Natural killer cell (primary cell): ENCODE measurements around the gene PRDM7. TPM values are rescaled to one million over a fixed set of nuclear protein-coding genes. Genes with fewer than 3 reads are reported as not detected.
"Not testable (repeated sequence)": the region's sequence is repeated elsewhere in the genome, so short reads cannot be mapped to it uniquely, and the experiment has no call there.

ENCODE experiments used
- ATAC-seq, 3 donors: fragments of 150-1000 bp in 2 of 3; fragments of 200-7000 bp in 1 of 3; cut with Tn5 transposase; 1 replicate in 1 of 3; 2 replicates in 2 of 3; pipeline ENCODE4 v1.10.0; 2021; ENCODE audit warnings: mild to moderate bottlenecking in 2 of 3, moderate library complexity in 2 of 3
- DNase-seq, 2 donors: peaks; one replicate each; pipeline versions ENCODE4 v3.0.0 to v3.0.0-alpha.2; 2013 to 2021; ENCODE audit warnings: mixed read lengths in 1 of 2
- H3K27ac ChIP-seq: one replicate; pipeline ENCODE4 v1.5.1; 2013; ENCODE audit warnings: mild to moderate bottlenecking, low read length
- H3K27me3 ChIP-seq: one replicate; pipeline ENCODE4 v1.6.1; 2013; ENCODE audit warnings: low read length; ENCODE audit not compliant: control insufficient read depth, insufficient read depth
- H3K36me3 ChIP-seq: one replicate; pipeline ENCODE4 v1.6.1; 2013; ENCODE audit warnings: low read length; ENCODE audit not compliant: control insufficient read depth, insufficient read depth
- H3K4me1 ChIP-seq: one replicate; pipeline ENCODE4 v1.6.1; 2013; ENCODE audit warnings: low read length; ENCODE audit not compliant: control insufficient read depth, insufficient read depth
- H3K4me3 ChIP-seq: one replicate; pipeline ENCODE4 v1.5.1; 2013; ENCODE audit warnings: low read length
- H3K9me3 ChIP-seq: one replicate; pipeline ENCODE4 v1.6.1; 2013; ENCODE audit warnings: low read length; ENCODE audit not compliant: control insufficient read depth, insufficient read depth
- H3K27ac Mint-ChIP-seq, 2 donors: one replicate each; pipeline ENCODE4 v1.8.0; 2022; ENCODE audit warnings: mild to moderate bottlenecking in 2 of 2, mixed read lengths in 2 of 2, moderate library complexity in 1 of 2
- H3K27me3 Mint-ChIP-seq, 2 donors: one replicate each; pipeline ENCODE4 v1.8.0; 2022; ENCODE audit warnings: low read depth in 2 of 2, mixed read lengths in 2 of 2
- H3K36me3 Mint-ChIP-seq: one replicate; pipeline ENCODE4 v1.8.0; 2022; ENCODE audit warnings: mixed read lengths
- H3K4me1 Mint-ChIP-seq, 2 donors: one replicate each; pipeline ENCODE4 v1.8.0; 2022; ENCODE audit warnings: mixed read lengths in 2 of 2
- H3K4me3 Mint-ChIP-seq: one replicate; pipeline ENCODE4 v1.8.0; 2022; ENCODE audit warnings: mild to moderate bottlenecking, moderate library complexity, mixed read lengths
- H3K9me3 Mint-ChIP-seq, 2 donors: one replicate each; pipeline ENCODE4 v1.8.0; 2022; ENCODE audit warnings: mixed read lengths in 2 of 2
- WGBS: methylation state at CpG from one replicate; pipeline ENCODE4 v1.1.7; 2013; ENCODE audit warnings: missing lambda C conversion rate; ENCODE audit not compliant: insufficient coverage; 5-methylcytosine and 5-hydroxymethylcytosine counted together
- intact Hi-C: fragments of 100-400 bp; cut with micrococcal nuclease; formaldehyde crosslinking; loops from one replicate; pipeline ENCODE4 v1.14.2; 2022
- total RNA-seq, 4 donors: library from RNA; stranded (reverse); fragments of 120-200 nt in 1 of 4; gene quantifications; one replicate each; pipeline versions ENCODE4 v1.2.3 to v1.2.4, GENCODE V29; 2013 to 2022
- TF ChIP-seq, protein P1 (sequence below): fragments of 200-600 bp; IDR thresholded peaks from one replicate; pipeline ENCODE4 v1.8.0; 2022; ENCODE audit warnings: antibody characterized with exemption

PRDM7 gene
- total RNA-seq, 3 donors from 2014 or later (not counting 1 experiment from before 2014, with no cell fraction given): not detected

DNA sequence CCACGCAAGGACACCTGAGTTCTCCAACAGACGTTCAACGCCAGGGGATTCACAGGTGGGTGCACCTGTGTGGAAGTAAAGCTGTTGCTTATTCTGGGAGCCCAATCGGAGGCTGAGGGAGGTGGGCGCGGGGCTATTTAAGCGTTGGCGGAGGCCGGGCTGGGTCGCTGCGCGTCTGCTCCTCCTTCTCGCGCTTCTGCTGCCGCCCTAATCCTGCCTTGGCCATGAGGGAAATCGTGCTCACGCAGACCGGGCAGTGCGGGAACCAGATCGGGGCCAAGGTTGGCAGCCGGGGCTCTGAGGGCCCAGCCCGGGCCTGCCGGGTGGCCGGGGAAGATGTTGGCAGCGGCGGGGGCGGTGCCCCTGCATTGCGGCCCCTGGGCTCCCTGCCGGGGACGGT, 16.7 kb upstream of the PRDM7 start:
- H3K27me3 Mint-ChIP-seq, H3K9me3 Mint-ChIP-seq, DNase-seq, ATAC-seq, H3K36me3 Mint-ChIP-seq, H3K4me3 Mint-ChIP-seq, H3K4me1 ChIP-seq, H3K27ac ChIP-seq, H3K9me3 ChIP-seq, H3K4me3 ChIP-seq, H3K36me3 ChIP-seq, H3K27ac Mint-ChIP-seq, H3K4me1 Mint-ChIP-seq, intact Hi-C loops, H3K27me3 ChIP-seq: not testable (repeated sequence)
- WGBS: 90% methylated on average over 26 of the region's 30 CpGs

DNA sequence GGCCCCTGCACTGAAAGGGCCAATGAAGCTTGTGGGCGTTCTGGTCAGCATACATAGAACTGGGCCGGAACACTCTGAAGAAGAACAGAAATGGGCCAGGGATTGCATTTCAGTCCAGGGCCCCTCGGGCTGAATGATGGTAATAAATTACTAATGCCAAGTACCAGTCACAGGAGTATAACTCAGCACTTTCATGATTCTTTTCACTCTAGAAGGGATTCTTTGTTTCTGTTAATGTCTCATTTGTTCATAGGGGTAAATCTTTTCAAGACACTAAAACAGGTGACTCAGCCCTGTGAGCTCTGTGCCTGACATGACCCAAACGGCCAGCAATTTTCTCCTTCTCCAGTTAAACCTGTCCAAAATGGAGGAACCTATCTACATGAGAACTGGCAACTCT, 15.7 kb upstream of the PRDM7 start:
- H3K9me3 Mint-ChIP-seq, H3K27me3 ChIP-seq, H3K4me3 ChIP-seq, H3K36me3 ChIP-seq, ATAC-seq, H3K27ac Mint-ChIP-seq, H3K36me3 Mint-ChIP-seq, H3K9me3 ChIP-seq, H3K4me3 Mint-ChIP-seq, H3K27ac ChIP-seq, H3K4me1 Mint-ChIP-seq, DNase-seq, intact Hi-C loops, H3K4me1 ChIP-seq: not testable (repeated sequence)
- 65% methylated on average over 4 of the region's 4 CpGs for WGBS
- H3K27me3 Mint-ChIP-seq: peaks cover 10 to 12% of the 10 kb centered on the region in 2 donors

DNA sequence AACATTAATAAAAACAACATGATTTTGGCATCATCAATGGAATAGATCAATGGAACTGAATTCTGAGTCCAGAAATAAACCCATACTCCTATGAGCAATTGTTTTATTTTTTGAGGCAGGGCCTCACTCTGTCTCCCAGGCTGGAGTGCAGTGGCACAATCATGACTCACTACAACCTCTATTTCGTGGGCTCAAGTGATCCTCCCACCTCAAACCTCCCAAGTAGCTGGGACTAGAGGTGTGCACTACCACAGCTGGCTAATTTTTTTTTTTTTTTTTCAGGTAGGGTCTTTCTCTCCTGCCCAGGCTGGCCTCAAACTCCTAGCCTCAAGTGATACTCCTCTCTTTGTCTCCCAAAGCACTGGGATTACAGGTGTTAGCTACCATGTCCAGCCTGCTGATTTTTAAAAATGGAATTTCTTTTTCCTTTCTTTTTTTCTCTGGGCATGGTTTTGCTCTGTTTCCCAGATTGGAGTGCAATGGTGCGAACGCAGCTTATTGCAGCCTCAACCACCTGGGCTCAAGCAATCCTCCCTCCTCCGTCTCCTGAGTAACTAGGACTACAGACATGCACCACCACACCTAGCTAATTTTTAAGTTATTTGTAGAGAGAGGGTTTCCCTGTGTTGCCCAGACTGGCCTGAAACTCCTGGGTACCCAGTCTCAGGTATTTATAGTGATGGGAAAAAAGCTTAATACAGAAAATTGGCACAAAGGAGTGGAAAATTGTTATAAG, 7.3 kb upstream of the PRDM7 start:
- Mint-ChIP-seq H3K4me3 (no peak overlapping the region), H3K9me3 (no peaks in the 10 kb centered on the region), H3K27me3 (peaks cover 26 to 28% of the 10 kb centered on the region in 2 donors), H3K27ac (no peak overlapping the region), H3K36me3 (no peaks in the 10 kb centered on the region), H3K4me1 (peaks cover 11 to 14% of the 10 kb centered on the region in 2 donors)
- Histone ChIP-seq H3K36me3 (no peaks in the 10 kb centered on the region), H3K27ac (no peak overlapping the region), H3K27me3 (no peaks in the 10 kb centered on the region), H3K9me3 (no peaks in the 10 kb centered on the region), H3K4me1 (peaks cover 11% of the 10 kb centered on the region), H3K4me3 (no peak overlapping the region)
- intact Hi-C loops: no loop called here
- 87% methylated on average over 3 of the region's 4 CpGs for WGBS
- TF ChIP-seq, protein P1, sequence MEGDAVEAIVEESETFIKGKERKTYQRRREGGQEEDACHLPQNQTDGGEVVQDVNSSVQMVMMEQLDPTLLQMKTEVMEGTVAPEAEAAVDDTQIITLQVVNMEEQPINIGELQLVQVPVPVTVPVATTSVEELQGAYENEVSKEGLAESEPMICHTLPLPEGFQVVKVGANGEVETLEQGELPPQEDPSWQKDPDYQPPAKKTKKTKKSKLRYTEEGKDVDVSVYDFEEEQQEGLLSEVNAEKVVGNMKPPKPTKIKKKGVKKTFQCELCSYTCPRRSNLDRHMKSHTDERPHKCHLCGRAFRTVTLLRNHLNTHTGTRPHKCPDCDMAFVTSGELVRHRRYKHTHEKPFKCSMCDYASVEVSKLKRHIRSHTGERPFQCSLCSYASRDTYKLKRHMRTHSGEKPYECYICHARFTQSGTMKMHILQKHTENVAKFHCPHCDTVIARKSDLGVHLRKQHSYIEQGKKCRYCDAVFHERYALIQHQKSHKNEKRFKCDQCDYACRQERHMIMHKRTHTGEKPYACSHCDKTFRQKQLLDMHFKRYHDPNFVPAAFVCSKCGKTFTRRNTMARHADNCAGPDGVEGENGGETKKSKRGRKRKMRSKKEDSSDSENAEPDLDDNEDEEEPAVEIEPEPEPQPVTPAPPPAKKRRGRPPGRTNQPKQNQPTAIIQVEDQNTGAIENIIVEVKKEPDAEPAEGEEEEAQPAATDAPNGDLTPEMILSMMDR: no peak
- ATAC-seq (no peak), DNase-seq (no peak)

DNA sequence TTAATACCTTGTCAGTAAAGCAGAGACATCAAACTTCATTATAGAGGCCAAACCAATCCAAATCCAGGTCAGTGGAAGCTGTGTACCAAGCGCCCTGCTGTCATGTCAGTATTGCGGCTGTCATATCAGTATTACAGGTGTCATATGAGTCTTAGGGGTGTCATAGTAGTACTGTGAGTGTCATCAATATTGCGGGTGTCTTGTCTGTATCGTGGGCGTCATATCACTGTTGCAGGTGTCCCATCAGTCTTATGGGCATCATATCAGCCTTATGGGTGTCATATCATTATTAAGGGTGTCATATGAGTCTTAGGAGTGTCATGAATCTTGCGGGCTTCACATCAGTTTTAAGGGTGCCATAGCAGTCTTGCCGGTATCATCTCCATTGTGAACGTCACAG, 6.0 kb upstream of the PRDM7 start:
- ATAC-seq (no peak), DNase-seq (no peak)
- WGBS: 80% methylated on average over 8 of the region's 8 CpGs
- peaks cover 14% of the 10 kb centered on the region for H3K4me1 ChIP-seq
- no peaks in the 10 kb centered on the region for H3K36me3 ChIP-seq
- Mint-ChIP-seq H3K4me3 (peak overlapping the region; percentile 99), H3K4me1 (peaks cover 14 to 18% of the 10 kb centered on the region in 2 donors), H3K27me3 (peaks cover 20% of the 10 kb centered on the region in 2 donors), H3K36me3 (no peaks in the 10 kb centered on the region), H3K9me3 (no peaks in the 10 kb centered on the region), H3K27ac (peak overlapping the region in 1 of 2 donors; percentile 93)
- H3K9me3 ChIP-seq: no peaks in the 10 kb centered on the region
- H3K27ac ChIP-seq: no peak overlapping the region
- intact Hi-C loops: no loop called here
- no peaks in the 10 kb centered on the region for H3K27me3 ChIP-seq
- H3K4me3 ChIP-seq: no peak overlapping the region
- TF ChIP-seq, protein P1: no peak
